ENCODE data around the gene JAGN1.
A peak's percentile ranks its signal among the peaks of the same experiment; 100 is the strongest.
"Not testable (repeated sequence)": the region's sequence is repeated elsewhere in the genome, so short reads cannot be mapped to it uniquely, and the experiment has no call there.

Gene JAGN1

GRCh38 chr3:9899289-9899791, 8.9 kb downstream of the JAGN1 start:
- no peak for DNase-seq

GRCh38 chr3:9900965-9901415, 10.6 kb downstream of the JAGN1 start:
- not testable (repeated sequence) for DNase-seq

- no peak for DNase-seq
Observed at GRCh38 chr3:9901967-9902366, 11.6 kb downstream of the JAGN1 start.

GRCh38 chr3:9902372-9903237, 12.2 kb downstream of the JAGN1 start, which contains the start of gene IL17RE:
Gene IL17RE (plus strand): TSS chr3:9902848. CDS start chr3:9902933, 85 bp downstream.
- DNase-seq: no peak

DNA sequence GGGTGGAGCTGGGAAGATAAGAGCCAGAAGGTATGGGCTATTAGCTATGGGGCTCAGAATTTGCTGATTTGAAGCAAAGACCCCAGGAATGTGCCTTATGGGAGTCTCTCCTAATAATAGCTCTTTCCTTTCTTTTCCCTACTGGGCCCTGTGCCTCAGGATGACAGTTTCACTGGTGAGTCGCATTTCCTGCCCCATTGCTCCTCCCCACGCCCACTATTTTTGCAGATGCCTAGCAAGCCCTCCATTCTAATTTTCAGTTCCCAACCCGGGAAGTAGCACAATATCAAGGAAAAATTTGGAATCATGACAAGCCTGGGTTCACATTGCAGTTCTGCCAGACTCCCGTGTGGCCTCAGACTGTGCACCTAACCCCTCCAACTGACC, 12.8 kb downstream of the JAGN1 start:
- no peak for DNase-seq

DNA sequence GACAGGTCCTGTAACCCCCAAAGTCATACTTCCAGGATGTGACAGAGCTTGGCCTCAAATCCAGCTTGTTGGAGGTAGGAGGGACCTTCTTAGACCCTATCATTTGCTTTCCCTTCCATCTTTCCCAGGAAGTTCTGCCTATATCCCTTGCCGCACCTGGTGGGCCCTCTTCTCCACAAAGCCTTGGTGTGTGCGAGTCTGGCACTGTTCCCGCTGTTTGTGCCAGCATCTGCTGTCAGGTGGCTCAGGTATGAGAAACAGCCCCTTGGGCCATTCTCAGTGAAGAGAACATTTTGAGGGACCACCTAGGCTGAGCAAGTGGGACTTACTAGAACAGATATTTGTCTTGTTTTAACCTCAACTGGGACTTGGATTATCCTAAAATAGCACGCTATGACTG, 13.5 kb downstream of the JAGN1 start:
- no peak for DNase-seq

DNA sequence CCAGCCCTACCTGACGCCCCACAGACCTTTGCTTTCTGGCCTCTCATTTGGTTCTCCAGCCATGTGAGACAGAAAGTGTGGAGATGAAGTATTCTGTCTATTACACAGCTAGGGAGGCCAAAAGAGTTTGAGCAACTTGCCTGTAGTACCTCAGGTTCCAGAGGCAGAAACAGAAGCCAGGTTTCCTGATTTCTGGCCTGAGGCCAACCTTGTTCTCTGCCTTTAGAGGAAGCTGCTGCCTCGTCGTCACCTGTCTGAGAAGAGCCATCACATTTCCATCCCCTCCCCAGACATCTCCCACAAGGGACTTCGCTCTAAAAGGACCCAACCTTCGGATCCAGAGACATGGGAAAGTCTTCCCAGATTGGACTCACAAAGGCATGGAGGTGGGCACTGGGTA, 16.1 kb downstream of the JAGN1 start:
- no peak for DNase-seq

- no peak for DNase-seq
Observed at GRCh38 chr3:9908286-9908685, 17.9 kb downstream of the JAGN1 start.

DNA sequence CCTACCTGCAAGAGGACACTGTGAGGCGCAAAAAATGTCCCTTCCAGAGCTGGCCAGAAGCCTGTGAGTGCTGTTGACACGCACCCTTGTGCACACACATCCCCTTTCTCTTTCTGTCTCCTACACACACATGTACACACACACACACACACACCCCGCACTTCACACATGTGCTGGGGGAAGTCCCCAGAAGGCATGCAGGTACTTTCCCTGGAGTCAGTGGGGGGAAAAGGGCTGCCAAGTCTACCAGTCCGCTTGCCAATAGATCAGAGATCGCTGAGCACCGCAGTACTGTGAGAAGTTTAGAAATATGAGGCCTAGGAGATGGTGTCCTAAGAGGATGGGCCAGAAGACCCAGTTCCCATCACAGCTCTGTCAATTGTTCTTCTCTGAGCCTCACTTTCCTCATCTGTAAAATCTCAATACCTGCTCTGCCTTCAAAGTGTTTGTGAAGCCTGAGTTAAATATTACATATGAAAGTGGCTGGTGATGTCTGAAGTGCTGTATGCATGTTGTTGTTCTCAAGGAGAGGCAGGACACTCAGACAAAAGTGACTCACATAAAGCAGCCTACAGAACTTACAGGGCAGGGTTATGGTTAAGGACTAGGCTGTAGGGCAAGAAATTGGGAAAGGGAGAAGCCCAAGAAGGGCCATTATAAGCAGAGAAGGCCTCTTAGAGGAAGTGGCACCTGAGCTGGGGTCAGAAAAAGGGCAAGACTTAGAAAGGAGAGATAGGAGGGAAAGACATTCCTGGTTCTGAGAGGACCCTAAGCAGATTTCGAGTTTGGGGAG, 19.0 kb downstream of the JAGN1 start:
- DNase-seq: no peak

GRCh38 chr3:9911863-9912262, 21.5 kb downstream of the JAGN1 start:
- no peak for DNase-seq

GRCh38 chr3:9912294-9912935, 22.0 kb downstream of the JAGN1 start:
- DNase-seq: no peak

DNA sequence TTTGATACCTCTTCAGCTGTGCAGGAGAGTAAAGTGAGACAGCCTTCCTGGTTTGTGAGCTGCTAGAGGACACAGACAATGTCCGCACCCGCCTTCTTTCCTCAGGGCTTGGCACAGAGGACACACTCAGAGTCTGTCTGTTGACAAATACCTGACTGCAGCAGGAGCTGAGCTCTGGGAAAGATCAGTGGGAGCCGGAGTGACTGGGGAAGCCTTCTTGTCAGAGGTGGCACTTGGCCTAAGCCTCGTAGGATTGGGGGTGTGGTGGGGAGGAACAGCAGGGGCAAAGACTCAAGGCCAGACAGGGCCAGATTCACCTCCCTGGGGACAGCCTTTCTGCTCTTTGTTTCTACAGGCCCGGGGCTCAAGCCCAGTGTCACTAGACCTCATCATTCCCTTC, 23.2 kb downstream of the JAGN1 start:
- no peak for DNase-seq

DNA sequence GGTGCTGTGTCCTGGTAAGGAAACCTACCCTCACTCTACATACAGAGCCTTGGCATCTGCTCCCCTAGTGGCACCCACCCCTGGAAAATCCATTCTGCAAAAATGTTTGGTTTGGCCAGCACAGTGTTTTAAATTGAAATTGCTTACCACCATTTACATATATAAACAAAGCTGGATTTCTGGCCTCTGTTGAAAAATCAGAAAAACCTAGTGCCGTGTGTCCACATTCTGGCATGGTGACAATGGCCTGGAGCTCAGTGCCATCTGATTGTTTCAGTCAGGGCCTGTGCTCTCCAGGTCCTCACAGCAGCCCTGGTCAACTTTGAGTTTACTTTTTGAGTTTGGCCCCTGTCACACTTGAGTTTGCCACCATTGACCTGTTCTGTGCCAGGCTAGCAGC, 23.6 kb downstream of the JAGN1 start:
- no peak for DNase-seq

- DNase-seq: peak; percentile 8
Observed at GRCh38 chr3:9914559-9915253, 24.3 kb downstream of the JAGN1 start.

DNA sequence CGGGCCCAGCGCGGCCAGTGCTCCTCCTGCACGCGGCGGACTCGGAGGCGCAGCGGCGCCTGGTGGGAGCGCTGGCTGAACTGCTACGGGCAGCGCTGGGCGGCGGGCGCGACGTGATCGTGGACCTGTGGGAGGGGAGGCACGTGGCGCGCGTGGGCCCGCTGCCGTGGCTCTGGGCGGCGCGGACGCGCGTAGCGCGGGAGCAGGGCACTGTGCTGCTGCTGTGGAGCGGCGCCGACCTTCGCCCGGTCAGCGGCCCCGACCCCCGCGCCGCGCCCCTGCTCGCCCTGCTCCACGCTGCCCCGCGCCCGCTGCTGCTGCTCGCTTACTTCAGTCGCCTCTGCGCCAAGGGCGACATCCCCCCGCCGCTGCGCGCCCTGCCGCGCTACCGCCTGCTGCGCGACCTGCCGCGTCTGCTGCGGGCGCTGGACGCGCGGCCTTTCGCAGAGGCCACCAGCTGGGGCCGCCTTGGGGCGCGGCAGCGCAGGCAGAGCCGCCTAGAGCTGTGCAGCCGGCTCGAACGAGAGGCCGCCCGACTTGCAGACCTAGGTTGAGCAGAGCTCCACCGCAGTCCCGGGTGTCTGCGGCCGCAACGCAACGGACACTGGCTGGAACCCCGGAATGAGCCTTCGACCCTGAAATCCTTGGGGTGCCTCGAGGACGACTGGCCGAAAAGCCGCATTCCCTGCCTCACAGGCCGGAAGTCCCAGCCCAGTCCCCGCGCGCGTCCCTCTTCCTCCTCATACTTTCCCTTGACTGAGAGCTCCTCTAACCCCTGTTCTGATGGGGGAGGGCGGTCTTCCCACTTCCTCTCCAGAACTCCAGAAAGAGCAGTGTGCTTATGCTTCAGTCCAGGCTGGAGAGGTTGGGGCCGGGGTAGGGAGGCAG, 25.1 kb downstream of the JAGN1 start:
- no peak for DNase-seq

- DNase-seq: no peak
Observed at GRCh38 chr3:9916346-9916733, 25.9 kb downstream of the JAGN1 start.

DNA sequence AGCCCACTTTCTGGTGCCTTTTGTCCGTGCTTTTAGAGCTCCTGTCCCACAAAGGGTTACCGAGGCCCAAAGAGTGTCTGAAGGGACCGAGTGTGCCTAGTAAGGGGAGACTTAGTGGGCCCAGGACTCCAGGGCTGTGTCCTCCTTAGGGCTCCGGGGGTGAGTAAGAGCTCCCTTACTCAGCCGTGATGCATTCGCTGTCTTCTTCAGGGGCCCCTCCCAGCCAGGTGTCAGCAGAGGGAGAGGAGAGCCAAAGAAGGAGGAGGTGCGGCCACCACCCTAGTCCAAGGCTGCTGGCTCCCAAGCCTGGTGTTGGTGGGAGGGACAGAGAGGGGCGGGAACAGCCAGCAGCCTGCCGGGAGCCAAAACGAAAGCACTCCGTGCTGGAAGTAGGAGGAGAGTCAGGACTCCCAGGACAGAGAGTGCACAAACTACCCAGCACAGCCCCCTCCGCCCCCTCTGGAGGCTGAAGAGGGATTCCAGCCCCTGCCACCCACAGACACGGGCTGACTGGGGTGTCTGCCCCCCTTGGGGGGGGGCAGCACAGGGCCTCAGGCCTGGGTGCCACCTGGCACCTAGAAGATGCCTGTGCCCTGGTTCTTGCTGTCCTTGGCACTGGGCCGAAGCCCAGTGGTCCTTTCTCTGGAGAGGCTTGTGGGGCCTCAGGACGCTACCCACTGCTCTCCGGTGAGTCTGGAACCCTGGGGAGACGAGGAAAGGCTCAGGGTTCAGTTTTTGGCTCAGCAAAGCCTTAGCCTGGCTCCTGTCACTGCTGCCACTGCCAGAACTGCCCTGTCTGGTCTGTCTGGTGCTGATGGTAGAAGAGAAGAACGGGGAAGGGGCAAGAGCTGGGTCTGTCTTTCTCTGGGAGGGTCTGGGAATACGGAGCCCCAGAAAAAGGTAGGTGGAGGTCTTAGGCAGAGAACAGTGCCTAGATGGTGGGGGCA, 26.6 kb downstream of the JAGN1 start, which contains the start of gene IL17RC:
Gene IL17RC, plus strand, starts transcription at position 365 of the 947 bp plus-strand sequence. Its CDS starts 218 bp downstream, at position 583.
- DNase-seq: peak; percentile 37

DNA sequence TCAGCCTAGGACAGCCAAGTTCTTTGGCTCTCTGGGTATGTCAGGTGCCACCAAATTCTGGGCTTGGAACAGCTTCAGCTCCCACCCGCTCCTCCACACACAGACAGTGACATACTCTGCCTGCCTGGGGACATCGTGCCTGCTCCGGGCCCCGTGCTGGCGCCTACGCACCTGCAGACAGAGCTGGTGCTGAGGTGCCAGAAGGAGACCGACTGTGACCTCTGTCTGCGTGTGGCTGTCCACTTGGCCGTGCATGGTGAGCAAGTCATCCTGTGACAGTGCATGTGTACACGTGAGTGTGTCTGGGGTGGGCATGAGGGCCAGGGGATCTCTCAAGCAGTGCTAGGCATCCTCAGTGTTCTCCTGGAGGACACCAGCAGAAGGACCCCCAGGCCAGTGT, 27.4 kb downstream of the JAGN1 start:
- DNase-seq: no peak

GRCh38 chr3:9918261-9919038, 28.0 kb downstream of the JAGN1 start:
- DNase-seq: no peak

Data from NCI-H2227 treated with DMSO at 0.1 percent for 48 hours (cell line).